Suprapubic skin (tissue), 4 donors: Measurements from ENCODE around the gene ITPRID2.

Source experiments
- POLR2A ChIP-seq, 2 donors: fragments of 450-650 bp; IDR thresholded peaks; one replicate each; pipeline ENCODE4 v1.6.1; 2017; ENCODE audit warnings: antibody characterized with exemption in 2 of 2, mild to moderate bottlenecking in 2 of 2, moderate library complexity in 2 of 2
- POLR2AphosphoS5 ChIP-seq, 3 donors: sonication (generic); formaldehyde crosslinking; IDR thresholded peaks; one replicate each; pipeline ENCODE4 v1.6.1; 2017; ENCODE audit warnings: antibody characterized with exemption in 3 of 3
- TF ChIP-seq, protein P1 (sequence below), 2 donors: fragments of 200-600 bp in 1 of 2; fragments of 450-650 bp in 1 of 2; sonication (generic) in 1 of 2; IDR thresholded peaks; one replicate each; pipeline ENCODE4 v1.5.1; 2016 to 2019; ENCODE audit warnings: antibody characterized with exemption in 2 of 2, mild to moderate bottlenecking in 1 of 2, moderate library complexity in 1 of 2

DNA sequence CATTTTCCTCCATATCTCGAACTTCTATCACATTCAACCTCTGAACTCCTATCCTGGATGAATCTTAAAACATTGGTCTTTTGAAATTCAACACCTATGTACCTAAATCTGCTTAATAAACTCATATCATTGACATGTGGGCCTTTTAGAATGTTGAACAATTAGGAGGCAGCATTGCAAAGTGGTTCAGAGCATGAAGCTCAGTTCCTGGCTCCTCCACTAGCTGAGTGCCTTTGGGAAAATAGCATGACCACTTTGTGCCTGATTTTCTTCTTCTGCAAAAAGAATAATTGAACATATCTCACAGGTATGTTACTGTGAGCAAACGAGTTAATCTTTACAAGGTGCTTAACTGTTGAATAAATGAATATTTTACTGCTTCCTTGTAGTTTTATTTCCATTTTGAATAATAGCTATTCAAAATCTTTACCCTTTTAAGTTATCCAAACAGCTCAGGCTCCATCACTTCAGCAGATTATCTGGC, 14.3 kb upstream of the ITPRID2 start:
- TF ChIP-seq, protein P1, sequence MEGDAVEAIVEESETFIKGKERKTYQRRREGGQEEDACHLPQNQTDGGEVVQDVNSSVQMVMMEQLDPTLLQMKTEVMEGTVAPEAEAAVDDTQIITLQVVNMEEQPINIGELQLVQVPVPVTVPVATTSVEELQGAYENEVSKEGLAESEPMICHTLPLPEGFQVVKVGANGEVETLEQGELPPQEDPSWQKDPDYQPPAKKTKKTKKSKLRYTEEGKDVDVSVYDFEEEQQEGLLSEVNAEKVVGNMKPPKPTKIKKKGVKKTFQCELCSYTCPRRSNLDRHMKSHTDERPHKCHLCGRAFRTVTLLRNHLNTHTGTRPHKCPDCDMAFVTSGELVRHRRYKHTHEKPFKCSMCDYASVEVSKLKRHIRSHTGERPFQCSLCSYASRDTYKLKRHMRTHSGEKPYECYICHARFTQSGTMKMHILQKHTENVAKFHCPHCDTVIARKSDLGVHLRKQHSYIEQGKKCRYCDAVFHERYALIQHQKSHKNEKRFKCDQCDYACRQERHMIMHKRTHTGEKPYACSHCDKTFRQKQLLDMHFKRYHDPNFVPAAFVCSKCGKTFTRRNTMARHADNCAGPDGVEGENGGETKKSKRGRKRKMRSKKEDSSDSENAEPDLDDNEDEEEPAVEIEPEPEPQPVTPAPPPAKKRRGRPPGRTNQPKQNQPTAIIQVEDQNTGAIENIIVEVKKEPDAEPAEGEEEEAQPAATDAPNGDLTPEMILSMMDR (IDR thresholded peaks at IDR 0.05): no peak
- no peak for TF ChIP-seq POLR2A (IDR thresholded peaks at IDR 0.05)
- no peak for TF ChIP-seq POLR2AphosphoS5 (IDR thresholded peaks at IDR 0.05)
